HT1080 (cell line): ENCODE results near the gene SCAI. TPM values are rescaled to one million over a fixed set of nuclear protein-coding genes. Genes with fewer than 3 reads are reported as not detected.
A peak's percentile ranks its signal among the peaks of the same experiment; 100 is the strongest.
"Not testable (repeated sequence)": the region's sequence is repeated elsewhere in the genome, so short reads cannot be mapped to it uniquely, and the experiment has no call there.

Experiments used
- DNase-seq: peaks from one replicate; pipeline ENCODE4 v3.0.0-alpha.2; 2015; ENCODE audit warnings: low read depth
- polyA plus RNA-seq, 2 experiments: library from polyadenylated mRNA; depleted of rRNA; stranded (reverse); fragments of >200 nt; gene quantifications; 2 replicates each; pipeline ENCODE4 v1.2.3, GENCODE V29; 2015
- total RNA-seq: library from RNA; depleted of rRNA; stranded (reverse); fragments of >200 nt; shearing (Covaris generic); gene quantifications from 2 replicates; pipeline ENCODE4 v1.2.3, GENCODE V29; 2014; rRNA removed

The SCAI gene
- total RNA-seq: 3.5 and 7.3 TPM in 2 replicates
- polyA plus RNA-seq (2015; cell fraction: cytosol; rRNA removed): 2.8 and 3.8 TPM in 2 replicates
- 5.0 and 8.5 TPM in 2 replicates for polyA plus RNA-seq (2015; cell fraction: nucleus; rRNA removed)

- peak; percentile 98 for DNase-seq
These were observed at the start of gene SCAI for GRCh38 chr9:125143377-125144090. Gene SCAI, minus strand, starts transcription at chr9:125143528. Its CDS starts 91 bp downstream, at chr9:125143437.

- no peak for DNase-seq
These were observed 47.1 kb upstream of the SCAI start for GRCh38 chr9:125190361-125190801.

GRCh38 chr9:125189361-125190289, 46.3 kb upstream of the SCAI start, which contains the start of gene PPP6C:
Gene PPP6C, minus strand, starts transcription at chr9:125189803. Its CDS starts 85 bp downstream, at chr9:125189718.
- peak; percentile 97 for DNase-seq

- DNase-seq: no peak
These were observed 45.7 kb upstream of the SCAI start for GRCh38 chr9:125189011-125189360.

- DNase-seq: no peak
These were observed 40.2 kb upstream of the SCAI start for GRCh38 chr9:125183561-125183960.

GRCh38 chr9:125183054-125183453, 39.7 kb upstream of the SCAI start:
- no peak for DNase-seq

GRCh38 chr9:125181756-125182155, 38.4 kb upstream of the SCAI start:
- DNase-seq: not testable (repeated sequence)

- no peak for DNase-seq
These were observed 37.5 kb upstream of the SCAI start for GRCh38 chr9:125180876-125181275.

GRCh38 chr9:125179776-125180175, 36.4 kb upstream of the SCAI start:
- not testable (repeated sequence) for DNase-seq

- DNase-seq: no peak
These were observed 34.6 kb upstream of the SCAI start for GRCh38 chr9:125177888-125178287.

- no peak for DNase-seq
These were observed 33.3 kb upstream of the SCAI start for GRCh38 chr9:125176636-125177035.

GRCh38 chr9:125172031-125172755, 28.9 kb upstream of the SCAI start:
- DNase-seq: no peak

- DNase-seq: no peak
These were observed 26.6 kb upstream of the SCAI start for GRCh38 chr9:125169895-125170294.

- DNase-seq: no peak
These were observed 23.4 kb upstream of the SCAI start for GRCh38 chr9:125166762-125167161.

- peak; percentile 18 for DNase-seq
These were observed 19.6 kb upstream of the SCAI start for GRCh38 chr9:125162891-125163290.

- DNase-seq: no peak
These were observed 18.1 kb upstream of the SCAI start for GRCh38 chr9:125161284-125161918.

- DNase-seq: no peak
These were observed 17.4 kb upstream of the SCAI start for GRCh38 chr9:125160750-125161149.

GRCh38 chr9:125156551-125156950, 13.2 kb upstream of the SCAI start:
- no peak for DNase-seq

- DNase-seq: no peak
These were observed 10.5 kb upstream of the SCAI start for GRCh38 chr9:125153712-125154367.

GRCh38 chr9:125151730-125152129, 8.4 kb upstream of the SCAI start:
- DNase-seq: no peak
